SK-N-SH treated with all-trans-retinoic acid at 6 μM for 48 hours (cell line): Measurements from ENCODE around the gene NPAS2.

Experiments
- CREB5 ChIP-seq: fragments of 250-450 bp; sonication (Bioruptor Pico); IDR thresholded peaks from 2 replicates; pipeline ENCODE4 v1.5.1; 2020; ENCODE audit warnings: low read depth, mild to moderate bottlenecking, moderate library complexity
- CSDC2 ChIP-seq: fragments of 250-450 bp; sonication (Bioruptor Pico); IDR thresholded peaks from 2 replicates; pipeline ENCODE4 v1.5.0; 2020; ENCODE audit warnings: mild to moderate bottlenecking, moderate library complexity
- ESRRG ChIP-seq: fragments of 250-450 bp; sonication (Bioruptor Pico); IDR thresholded peaks from 2 replicates; pipeline ENCODE4 v1.6.1; 2021; ENCODE audit warnings: mild to moderate bottlenecking
- OSR1 ChIP-seq: fragments of 250-450 bp; sonication (Bioruptor Pico); IDR thresholded peaks from 2 replicates; pipeline ENCODE4 v1.8.0; 2022; ENCODE audit warnings: moderate library complexity, mild to moderate bottlenecking, inconsistent platforms
- ZNF565 ChIP-seq: fragments of 450-650 bp; formaldehyde crosslinking; conservative IDR thresholded peaks from 2 replicates; pipeline ENCODE4 v1.5.0; 2020; ENCODE audit warnings: low read depth, mild to moderate bottlenecking, moderate library complexity
- TF ChIP-seq, protein P1 (sequence below): fragments of 250-450 bp; sonication (Bioruptor Pico); IDR thresholded peaks from 2 replicates; pipeline ENCODE4 v1.8.0; 2020; ENCODE audit warnings: mild to moderate bottlenecking, moderate library complexity, borderline replicate concordance

GRCh38 chr2:100934504-100935371, 114.8 kb downstream of the NPAS2 start:
- TF ChIP-seq CSDC2 (CRISPR knock-in tag) (no peak), ESRRG (CRISPR knock-in tag) (no peak), OSR1 (CRISPR knock-in tag) (no peak), CREB5 (no peak), ZNF565 (CRISPR knock-in tag) (no peak)
- TF ChIP-seq, protein P1, sequence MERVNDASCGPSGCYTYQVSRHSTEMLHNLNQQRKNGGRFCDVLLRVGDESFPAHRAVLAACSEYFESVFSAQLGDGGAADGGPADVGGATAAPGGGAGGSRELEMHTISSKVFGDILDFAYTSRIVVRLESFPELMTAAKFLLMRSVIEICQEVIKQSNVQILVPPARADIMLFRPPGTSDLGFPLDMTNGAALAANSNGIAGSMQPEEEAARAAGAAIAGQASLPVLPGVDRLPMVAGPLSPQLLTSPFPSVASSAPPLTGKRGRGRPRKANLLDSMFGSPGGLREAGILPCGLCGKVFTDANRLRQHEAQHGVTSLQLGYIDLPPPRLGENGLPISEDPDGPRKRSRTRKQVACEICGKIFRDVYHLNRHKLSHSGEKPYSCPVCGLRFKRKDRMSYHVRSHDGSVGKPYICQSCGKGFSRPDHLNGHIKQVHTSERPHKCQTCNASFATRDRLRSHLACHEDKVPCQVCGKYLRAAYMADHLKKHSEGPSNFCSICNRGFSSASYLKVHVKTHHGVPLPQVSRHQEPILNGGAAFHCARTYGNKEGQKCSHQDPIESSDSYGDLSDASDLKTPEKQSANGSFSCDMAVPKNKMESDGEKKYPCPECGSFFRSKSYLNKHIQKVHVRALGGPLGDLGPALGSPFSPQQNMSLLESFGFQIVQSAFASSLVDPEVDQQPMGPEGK (CRISPR knock-in tag) = no peak
